HepG2 (cell line): Measurements from ENCODE around the gene CTXN1. TPM values are rescaled to one million over a fixed set of nuclear protein-coding genes. Genes with fewer than 3 reads are reported as not detected.

ENCODE experiments used
- DNMT1 ChIP-seq: sonication (generic); formaldehyde crosslinking; IDR thresholded peaks from 2 replicates; pipeline ENCODE4 v1.5.1; 2020; ENCODE audit warnings: mild to moderate bottlenecking, missing genetic modification reagents
- HNRNPK ChIP-seq: fragments of 200-400 bp; formaldehyde crosslinking; IDR thresholded peaks from 2 replicates; pipeline ENCODE4 v1.6.1; 2018; ENCODE audit warnings: low read length, low read depth, moderate library complexity, mild to moderate bottlenecking; ENCODE audit not compliant: poor library complexity, severe bottlenecking
- MBD4 ChIP-seq: IDR thresholded peaks from 2 replicates; pipeline ENCODE4 v1.6.1; 2012; ENCODE audit warnings: low read length, inconsistent platforms, borderline replicate concordance
- MIER3 ChIP-seq: IDR thresholded peaks from 2 replicates; pipeline ENCODE4 v1.6.1; 2016; ENCODE audit warnings: missing compliant biosample characterization, borderline replicate concordance
- MTERF4 ChIP-seq: sonication (generic); formaldehyde crosslinking; IDR thresholded peaks from 2 replicates; pipeline ENCODE4 v1.8.0; 2023; ENCODE audit warnings: mild to moderate bottlenecking, missing genetic modification reagents
- MXD4 ChIP-seq: IDR thresholded peaks from 2 replicates; pipeline ENCODE4 v1.6.1; 2016; ENCODE audit warnings: mild to moderate bottlenecking, missing biosample characterization, missing genetic modification reagents
- NFE2 ChIP-seq: sonication (generic); formaldehyde crosslinking; IDR thresholded peaks from 2 replicates; pipeline ENCODE4 v1.4.0; 2020; ENCODE audit warnings: missing genetic modification reagents
- PHB2 ChIP-seq: fragments of 450-650 bp; IDR thresholded peaks from 2 replicates; pipeline ENCODE4 v1.6.1; 2018; ENCODE audit not compliant: partially characterized antibody
- PTBP1 ChIP-seq: fragments of 200-400 bp; formaldehyde crosslinking; IDR thresholded peaks from 2 replicates; pipeline ENCODE4 v1.6.1; 2018; ENCODE audit warnings: low read length, low read depth; ENCODE audit not compliant: poor library complexity, severe bottlenecking
- REST ChIP-seq, 2 experiments: IDR thresholded peaks; 2 replicates each; pipeline ENCODE4 v1.6.1; 2011 to 2012; ENCODE audit warnings: low read length in 2 of 2, borderline replicate concordance in 1 of 2, low read depth in 1 of 2, mild to moderate bottlenecking in 1 of 2, moderate library complexity in 1 of 2
- RFX5 ChIP-seq: IDR thresholded peaks from 2 replicates; pipeline ENCODE4 v1.6.1; 2011; ENCODE audit warnings: low read depth, low read length, improper control_type of control experiment
- SRF ChIP-seq: IDR thresholded peaks from 2 replicates; pipeline ENCODE4 v1.6.1; 2011; ENCODE audit warnings: mild to moderate bottlenecking, low read depth, low read length, moderate library complexity
- TFDP1 ChIP-seq: IDR thresholded peaks from 2 replicates; pipeline ENCODE4 v1.6.1; 2016; ENCODE audit warnings: missing compliant biosample characterization, missing genetic modification reagents, borderline replicate concordance
- TMF1 ChIP-seq: sonication (generic); formaldehyde crosslinking; IDR thresholded peaks from 2 replicates; pipeline ENCODE4 v1.8.1; 2022; ENCODE audit warnings: low read depth, missing genetic modification reagents
- U2AF1 ChIP-seq: fragments of 200-400 bp; formaldehyde crosslinking; optimal IDR thresholded peaks from 2 replicates; pipeline ENCODE3; 2017; ENCODE audit warnings: mild to moderate bottlenecking, low read depth, low read length
- ZFP36 ChIP-seq: fragments of 150-350 bp; IDR thresholded peaks from 2 replicates; pipeline ENCODE4 v1.6.1; 2018; ENCODE audit warnings: borderline replicate concordance, low read length, low read depth; ENCODE audit not compliant: partially characterized antibody
- ZMAT5 ChIP-seq: sonication (generic); formaldehyde crosslinking; IDR thresholded peaks from 2 replicates; pipeline ENCODE4 v1.5.0; 2020; ENCODE audit warnings: mild to moderate bottlenecking, low read depth, missing genetic modification reagents, borderline replicate concordance
- ZNF484 ChIP-seq: sonication (generic); formaldehyde crosslinking; IDR thresholded peaks from 2 replicates; pipeline ENCODE4 v1.5.1; 2020; ENCODE audit warnings: mild to moderate bottlenecking, low read depth, missing genetic modification reagents, borderline replicate concordance
- ZNF768 ChIP-seq: sonication (generic); formaldehyde crosslinking; IDR thresholded peaks from 2 replicates; pipeline ENCODE4 v1.4.0; 2020; ENCODE audit warnings: missing genetic modification reagents
- ZNF792 ChIP-seq: IDR thresholded peaks from 2 replicates; pipeline ENCODE4 v1.6.1; 2016
- ZNF879 ChIP-seq: sonication (generic); formaldehyde crosslinking; IDR thresholded peaks from 2 replicates; pipeline ENCODE4 v1.8.1; 2023; ENCODE audit warnings: missing genetic modification reagents
- ZSCAN21 ChIP-seq: sonication (generic); formaldehyde crosslinking; IDR thresholded peaks from 2 replicates; pipeline ENCODE4 v1.8.0; 2022; ENCODE audit warnings: mild to moderate bottlenecking, missing genetic modification reagents, moderate library complexity, borderline replicate concordance
- ZSCAN31 ChIP-seq: sonication (generic); formaldehyde crosslinking; IDR thresholded peaks from 2 replicates; pipeline ENCODE4 v1.5.0; 2020; ENCODE audit warnings: low read depth, mild to moderate bottlenecking, missing genetic modification reagents
- ZZZ3 ChIP-seq: sonication (generic); formaldehyde crosslinking; IDR thresholded peaks from 2 replicates; pipeline ENCODE4 v1.4.0; 2020; ENCODE audit warnings: missing genetic modification reagents, mild to moderate bottlenecking, borderline replicate concordance
- polyA plus RNA-seq, 8 experiments: library from polyadenylated mRNA; depleted of rRNA in 3 of 8; stranded (reverse) in 7 of 8; unstranded in 1 of 8; fragments of >200 nt; fragmentation: Illumina TruSeq in 4 of 8; extraction: Trizol in 4 of 8; gene quantifications; 2 replicates each; pipeline versions ENCODE4 v1.2.1 to v1.2.3, GENCODE V29; 2011 to 2016; ENCODE audit warnings: low read depth in 4 of 8, missing spikeins in 1 of 8, mixed read lengths in 1 of 8; ENCODE audit not compliant: insufficient read depth in 1 of 8
- total RNA-seq, 5 experiments: library from RNA; depleted of rRNA; stranded (reverse); fragments of >200 nt; fragmentation: Illumina TruSeq; extraction: Trizol; gene quantifications; 2 replicates each; pipeline ENCODE4 v1.2.3, GENCODE V29; 2016; ENCODE audit warnings: low read depth in 1 of 5

CTXN1 gene
- total and polyA plus RNA-seq, 2 of the 13 experiments (the other 11 are each of a cell fraction or from before 2014, with no cell fraction given): 0.11 TPM; not detected in 1

- TF ChIP-seq ZFP36: no peak
- no peak for TF ChIP-seq HNRNPK
- TF ChIP-seq PTBP1: no peak
- TF ChIP-seq U2AF1: no peak
- no peak for TF ChIP-seq MTERF4 (CRISPR knock-in tag)
- TF ChIP-seq ZMAT5 (CRISPR knock-in tag): no peak
- peak; percentile 95 for TF ChIP-seq MXD4 (CRISPR knock-in tag)
- TF ChIP-seq TFDP1 (CRISPR knock-in tag): peak; percentile 94
- TF ChIP-seq ZNF768 (CRISPR knock-in tag): peak; percentile 36; the same call in 1 of the 2 replicates
- peak; percentile 85 for TF ChIP-seq ZNF792 (CRISPR knock-in tag)
- peak; percentile 66; the same call in 1 of the 2 replicates for TF ChIP-seq ZSCAN21 (CRISPR knock-in tag)
- TF ChIP-seq ZSCAN31: peak; percentile 82; the same call in 1 of the 2 replicates
- 0 out of 2 replicates have a peak, but pooled peaks have one; percentile 58 for TF ChIP-seq ZNF484 (CRISPR knock-in tag)
- TF ChIP-seq DNMT1 (CRISPR knock-in tag): 0 out of 2 replicates have a peak, but pooled peaks have one; percentile 78
- TF ChIP-seq REST (IDR thresholded peaks at IDR 0.05; ENCODE audit: borderline replicate concordance in 1 of 2, low read depth in 1 of 2, low read length in 2 of 2): peak in 1 of 2 experiments; percentile 52; a peak in 1 of 4 replicates
- TF ChIP-seq MIER3 (CRISPR knock-in tag): 0 out of 2 replicates have a peak, but pooled peaks have one; percentile 63
- TF ChIP-seq SRF: no peak
- TF ChIP-seq RFX5: no peak
- TF ChIP-seq ZNF879 (CRISPR knock-in tag): peak; percentile 81; the same call in 1 of the 2 replicates
- TF ChIP-seq PHB2: no peak
- TF ChIP-seq TMF1 (CRISPR knock-in tag): peak; percentile 23
- TF ChIP-seq ZZZ3 (CRISPR knock-in tag): peak; percentile 17; the same call in 1 of the 2 replicates
- no peak for TF ChIP-seq NFE2
- no peak for TF ChIP-seq MBD4
Observed at GRCh38 chr19:7903244-7904073, 22.5 kb downstream of the CTXN1 start, which contains the start of gene MAP2K7 (continued).
